Cardiac septum (tissue), 1 donor: ENCODE results near the gene AFF3. TPM values are rescaled to one million over a fixed set of nuclear protein-coding genes. Genes with fewer than 3 reads are reported as not detected.

ENCODE experiments used
- DNase-seq: peaks from one replicate; pipeline ENCODE4 v3.0.0-alpha.2; 2020; ENCODE audit warnings: low spot score
- intact Hi-C: fragments of 100-400 bp; cut with DNase I; formaldehyde crosslinking; loops from one replicate; pipeline ENCODE4 v1.14.0; 2022
- total RNA-seq: library from RNA; stranded (reverse); fragmentation: NEBNext Ultra II Directional; extraction: Animal tissue kit (Norgen Biotek cat#: 25700); gene quantifications from one replicate; pipeline ENCODE4 v1.2.1, GENCODE V29; 2021
- donor health status: DM: no; HTN: no; CAD: no.

The AFF3 gene
- total RNA-seq, 1 donor from 2014 or later = 6.7 TPM

DNA sequence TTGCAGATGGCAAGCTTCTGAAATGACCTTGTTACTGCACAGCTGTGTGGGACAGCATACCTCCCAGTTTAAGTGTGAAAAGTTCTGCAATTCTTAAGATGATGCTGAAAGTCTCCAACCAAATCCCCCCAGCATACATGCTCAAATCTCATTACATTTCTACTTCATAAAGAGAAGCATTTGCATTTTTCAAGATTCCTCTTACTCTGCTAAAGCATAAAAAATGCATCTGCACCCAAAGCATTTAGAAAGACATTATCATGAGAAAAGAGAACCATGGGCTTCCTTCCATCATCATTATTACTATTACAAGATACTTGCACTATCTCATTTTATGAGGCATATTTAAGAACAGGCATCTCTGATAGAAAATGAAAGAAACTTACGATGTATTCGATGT, 415.7 kb downstream of the AFF3 start:
- intact Hi-C loops = loop anchor here (2.0 kb wide), 1 partner anchor 516 kb away; no protein-coding TSS in a partner anchor
- no peak for DNase-seq

DNA sequence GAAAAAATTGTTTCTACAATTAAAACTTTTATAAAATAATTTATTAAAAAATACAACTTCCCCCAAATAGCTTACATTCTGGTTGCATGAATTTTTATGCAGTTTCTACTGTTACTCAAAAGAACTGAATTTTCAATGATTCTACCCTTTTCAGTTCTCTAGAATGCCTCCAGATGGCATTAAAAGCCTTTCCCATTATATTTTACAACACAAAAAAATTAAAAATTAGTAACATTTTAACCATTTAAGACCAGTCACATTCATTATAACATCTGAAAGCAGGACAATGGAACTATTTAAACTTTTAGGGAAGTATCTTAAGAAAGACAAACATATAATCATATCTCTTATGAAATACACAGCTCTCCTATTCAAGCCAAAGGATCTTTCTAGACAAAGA, 416.6 kb downstream of the AFF3 start:
- no peak for DNase-seq

DNA sequence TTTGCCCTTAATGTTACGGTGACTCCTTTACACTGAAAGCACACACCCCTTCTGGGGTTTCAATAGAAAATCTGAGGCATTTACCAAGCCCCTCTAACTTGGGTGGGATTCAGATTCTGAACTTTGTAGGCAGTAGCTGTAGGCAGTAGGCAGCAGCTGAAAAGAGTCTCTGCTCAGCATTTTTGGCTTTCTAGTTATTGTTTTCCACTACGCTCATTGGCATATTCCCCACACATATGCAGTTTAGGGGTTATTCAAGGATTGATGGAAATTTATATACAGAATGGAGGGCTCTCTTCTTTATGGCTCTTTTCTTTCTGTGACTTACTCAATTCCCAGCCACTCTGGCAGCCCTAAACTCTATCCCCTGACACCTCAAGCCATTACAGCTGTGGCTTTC, 419.9 kb downstream of the AFF3 start:
- no peak for DNase-seq
- intact Hi-C loops = no loop called here

More for the DNA sequence above, 416.6 kb downstream of the AFF3 start:
- intact Hi-C loops = loop anchor here (2.0 kb wide), 1 partner anchor 517 kb away; no protein-coding TSS in a partner anchor

DNA sequence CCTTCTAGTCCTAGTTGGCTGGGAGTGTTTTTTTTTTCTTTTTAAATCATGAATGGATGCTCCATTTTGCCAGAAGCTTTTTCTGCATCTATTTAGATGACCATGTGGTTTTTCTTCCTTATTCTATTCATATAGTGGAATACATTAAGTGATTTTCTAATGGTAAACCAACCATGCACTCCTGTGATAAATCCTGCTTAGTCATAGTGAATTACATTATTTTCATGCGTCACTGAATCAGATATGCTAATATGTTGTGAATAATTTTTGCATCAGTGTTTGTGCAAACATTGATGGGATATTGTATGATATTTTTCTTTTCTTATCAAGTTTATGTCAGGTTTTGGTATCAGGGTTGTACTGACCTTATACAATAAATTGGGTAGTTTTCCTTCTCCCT, 423.3 kb downstream of the AFF3 start:
- intact Hi-C loops = no loop called here

DNA sequence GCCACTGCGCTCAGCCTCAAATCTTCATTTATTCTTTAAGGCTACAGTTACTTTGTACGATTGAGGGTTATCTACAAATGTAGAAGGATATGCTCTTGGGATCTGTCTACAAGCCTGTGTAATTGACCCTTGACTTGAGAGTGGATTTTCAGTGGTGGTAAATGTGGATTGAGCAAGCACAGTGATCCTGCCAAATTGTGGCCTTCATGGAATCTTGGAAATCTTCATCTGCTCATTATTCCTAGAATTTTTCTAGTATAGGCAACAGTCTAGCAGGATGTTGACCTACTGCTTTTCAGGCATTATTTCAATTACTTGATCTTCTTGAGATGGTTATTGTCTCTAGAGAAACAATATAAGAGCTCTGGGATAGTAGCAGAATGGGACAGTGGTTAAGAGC, 426.4 kb downstream of the AFF3 start:
- intact Hi-C loops = no loop called here
- DNase-seq = no peak

More for the DNA sequence above, 423.3 kb downstream of the AFF3 start:
- DNase-seq = no peak

DNA sequence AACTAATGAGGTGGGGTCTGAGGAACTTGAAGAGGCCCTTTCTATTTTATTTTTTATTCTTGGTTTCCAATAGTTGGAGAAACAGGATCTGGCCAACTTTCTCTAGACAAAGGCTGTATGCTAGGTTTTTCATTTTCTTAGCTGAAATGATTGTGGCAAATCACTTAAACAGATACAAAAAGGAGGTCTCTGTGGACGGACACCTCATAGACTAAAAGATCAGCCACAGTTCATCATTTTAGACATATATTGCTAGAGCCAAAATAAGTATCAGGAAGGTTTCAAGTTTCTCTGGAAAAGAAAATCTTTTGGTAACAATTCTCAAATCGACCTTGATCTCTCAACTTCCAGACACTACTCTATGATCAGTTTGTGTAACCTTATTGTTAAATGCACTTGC, 428.0 kb downstream of the AFF3 start:
- no peak for DNase-seq
- intact Hi-C loops = no loop called here

DNA sequence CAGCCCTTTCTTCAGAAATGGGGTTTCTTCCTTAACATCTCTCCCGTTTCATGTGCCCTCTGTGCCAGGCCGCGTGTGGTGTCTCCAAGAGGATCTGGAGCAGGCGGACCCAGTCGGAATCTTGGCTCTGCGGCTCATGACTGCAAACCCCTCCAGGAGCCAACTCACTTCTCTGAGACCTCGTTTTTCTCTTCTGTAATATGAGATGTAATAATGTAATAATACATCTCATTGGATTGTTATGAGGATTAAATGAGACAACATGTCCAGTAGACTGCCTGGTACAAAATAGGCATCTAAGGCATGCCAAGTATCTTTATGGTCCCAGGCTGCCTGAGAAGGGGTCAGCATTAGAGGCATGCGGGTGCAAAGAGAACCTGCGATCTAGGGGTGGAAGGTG, 431.2 kb downstream of the AFF3 start:
- DNase-seq = no peak
- intact Hi-C loops = no loop called here

DNA sequence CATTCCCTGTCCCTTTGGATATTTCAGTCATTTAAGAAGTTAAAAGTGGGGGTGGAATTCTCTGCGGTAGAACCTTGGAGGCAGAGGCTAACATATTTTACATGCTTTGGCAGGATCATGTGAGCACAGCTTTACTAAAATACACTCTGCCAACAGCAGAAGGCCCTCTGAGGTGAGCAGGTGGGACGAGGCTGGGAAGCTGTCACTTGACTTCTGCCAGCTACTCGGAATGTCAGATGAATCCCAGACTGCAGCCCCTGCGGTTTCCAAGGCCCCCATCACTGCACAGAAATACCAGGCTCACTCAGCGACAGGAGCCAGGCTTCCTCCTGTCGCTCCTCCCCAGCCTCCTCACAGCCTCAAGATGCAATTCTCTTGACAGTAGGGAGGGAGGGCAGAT, 431.7 kb downstream of the AFF3 start:
- intact Hi-C loops = no loop called here
- no peak for DNase-seq

DNA sequence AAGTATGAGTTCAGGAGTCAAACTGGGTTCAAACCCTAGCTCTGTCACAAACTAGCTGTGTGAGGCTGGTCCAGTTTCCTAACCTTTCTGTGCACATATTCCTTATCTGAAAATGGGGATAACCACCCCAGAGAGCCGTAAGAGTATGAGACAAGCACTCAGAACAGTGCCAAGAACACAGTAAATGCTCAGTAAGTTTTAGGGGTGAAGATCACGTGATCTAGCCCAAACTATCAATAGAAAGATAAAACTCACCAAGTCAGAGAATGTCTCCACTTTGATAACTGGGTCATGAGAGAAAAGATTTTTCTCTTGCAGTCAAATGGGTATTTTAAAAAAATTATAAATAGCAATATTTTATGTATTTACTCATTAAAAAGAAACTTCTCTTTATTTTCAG, 433.2 kb downstream of the AFF3 start:
- intact Hi-C loops = loop anchor here (5.0 kb wide), 1 partner anchor 72 kb away; no protein-coding TSS in a partner anchor
- DNase-seq = no peak

DNA sequence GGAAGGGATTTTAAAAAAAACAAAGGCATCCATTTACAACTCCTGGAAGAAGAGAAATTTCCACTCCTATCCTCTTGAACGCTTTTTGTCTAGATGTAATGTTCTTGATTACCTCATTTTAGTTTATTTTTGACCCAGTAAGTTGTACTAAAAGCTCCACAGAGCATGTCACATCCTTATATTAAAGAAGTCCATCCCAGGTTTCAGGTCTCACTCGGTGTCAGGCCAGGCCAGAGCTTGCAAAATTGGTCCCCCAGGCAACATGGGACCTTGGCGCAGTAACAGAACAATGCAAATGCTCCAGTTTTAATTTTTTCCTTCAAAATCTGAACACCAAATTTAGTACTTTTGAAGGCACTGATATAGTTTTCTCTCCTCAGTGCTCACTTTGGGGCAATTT, 434.2 kb downstream of the AFF3 start:
- DNase-seq = no peak
- intact Hi-C loops = loop anchor here (5.0 kb wide), 1 partner anchor 71 kb away; no protein-coding TSS in a partner anchor

DNA sequence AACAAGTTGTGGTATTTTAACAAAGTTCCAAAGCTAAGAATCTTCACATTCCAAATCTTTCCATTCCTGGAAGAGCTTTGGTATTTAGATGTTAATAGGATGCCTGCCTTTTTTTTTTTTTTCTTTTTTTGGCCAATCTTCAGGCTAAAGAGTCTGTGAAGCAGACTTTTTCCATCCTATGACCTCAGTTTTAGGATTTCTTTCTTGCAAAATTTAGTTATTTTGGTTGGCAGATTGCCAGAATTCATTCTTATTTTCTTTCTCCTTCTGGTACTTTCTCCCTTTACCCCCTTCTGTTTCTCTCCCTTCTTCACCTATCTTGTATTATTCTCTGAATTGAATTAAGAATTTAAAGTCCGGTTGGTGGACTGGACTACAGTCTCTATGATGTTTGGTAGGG, 434.8 kb downstream of the AFF3 start:
- no peak for DNase-seq
- intact Hi-C loops = loop anchor here (5.0 kb wide), 1 partner anchor 70 kb away; no protein-coding TSS in a partner anchor

DNA sequence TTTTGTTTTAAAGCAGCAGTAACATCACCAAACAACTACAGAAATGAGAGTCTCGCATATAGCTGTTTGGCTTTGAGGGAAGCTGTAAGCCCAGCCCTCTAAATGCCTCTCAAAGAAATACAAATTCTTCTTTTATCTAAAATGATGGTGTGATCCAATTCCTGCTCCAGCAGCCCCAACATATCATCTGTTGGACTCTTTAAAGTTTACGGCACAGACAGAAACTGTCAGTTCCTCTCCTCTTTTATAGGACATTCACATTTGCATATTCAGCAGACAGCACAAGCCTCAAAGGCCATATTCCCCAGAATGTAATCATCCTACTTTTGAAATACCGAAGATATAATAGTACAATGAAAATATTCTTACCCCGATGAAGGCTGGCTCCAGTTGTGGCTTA, 435.7 kb downstream of the AFF3 start:
- intact Hi-C loops = loop anchor here (5.0 kb wide), 1 partner anchor 69 kb away; no protein-coding TSS in a partner anchor
- DNase-seq = no peak

DNA sequence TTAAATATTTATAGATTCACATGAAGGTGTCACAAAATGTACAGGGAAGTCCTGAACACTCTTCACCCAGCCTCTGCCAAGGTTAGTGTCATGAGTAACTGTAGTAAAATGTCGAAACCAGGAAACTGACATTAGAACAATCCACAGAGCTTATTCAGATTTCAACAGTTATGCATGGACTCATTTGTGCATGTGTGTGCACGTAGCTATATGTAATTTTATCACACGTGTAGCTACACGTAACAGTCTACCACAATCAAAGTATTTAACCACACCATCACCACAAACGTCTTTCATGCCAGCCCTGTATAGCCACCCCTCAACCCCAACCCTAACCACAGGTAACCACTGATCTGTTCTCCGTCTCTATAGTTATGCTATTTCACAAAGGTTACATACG, 440.9 kb downstream of the AFF3 start:
- no peak for DNase-seq
- intact Hi-C loops = no loop called here

DNA sequence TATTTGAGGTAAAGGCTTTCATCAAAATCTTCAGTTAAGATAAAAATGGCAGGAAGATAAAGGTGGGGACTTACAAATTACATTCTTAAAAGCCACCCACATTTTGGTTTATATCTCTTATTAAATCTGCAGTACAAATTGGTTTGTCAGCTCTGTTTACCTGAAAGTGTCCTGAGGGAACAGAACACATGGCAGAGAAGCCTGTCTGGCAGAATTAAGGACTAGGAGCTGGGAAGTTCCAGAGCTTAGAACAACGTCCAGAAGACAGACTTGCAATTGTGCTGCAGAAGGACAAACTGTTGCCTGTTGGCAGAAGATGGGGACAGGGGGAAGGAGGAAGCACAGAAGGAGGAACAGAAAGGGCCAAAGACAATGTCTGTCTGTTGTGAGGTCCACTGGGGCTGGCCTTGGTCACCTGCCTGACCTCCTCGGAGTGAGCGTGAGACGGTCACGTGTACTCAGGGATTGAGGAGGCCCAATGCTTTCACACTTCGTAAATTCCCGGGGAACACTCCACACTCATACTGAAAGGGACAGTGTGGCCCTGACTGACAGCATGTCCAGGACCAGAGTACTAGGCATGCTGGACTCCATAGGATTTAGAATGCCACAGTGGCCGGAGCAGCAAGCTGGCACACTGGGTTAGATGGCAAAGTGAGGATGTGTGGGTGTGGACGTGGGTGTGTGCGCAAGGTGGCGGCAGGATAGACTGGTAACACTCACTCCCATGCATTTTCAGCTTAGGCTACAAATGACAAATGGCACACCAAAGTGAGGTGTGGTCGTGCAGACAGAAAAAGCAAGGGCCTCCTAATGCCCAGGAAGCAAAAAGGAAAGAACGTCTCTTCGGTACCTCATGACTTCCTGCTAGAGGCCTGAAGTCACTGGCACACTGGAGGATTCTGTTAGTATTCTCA, 441.6 kb downstream of the AFF3 start:
- intact Hi-C loops = no loop called here
- DNase-seq = no peak

DNA sequence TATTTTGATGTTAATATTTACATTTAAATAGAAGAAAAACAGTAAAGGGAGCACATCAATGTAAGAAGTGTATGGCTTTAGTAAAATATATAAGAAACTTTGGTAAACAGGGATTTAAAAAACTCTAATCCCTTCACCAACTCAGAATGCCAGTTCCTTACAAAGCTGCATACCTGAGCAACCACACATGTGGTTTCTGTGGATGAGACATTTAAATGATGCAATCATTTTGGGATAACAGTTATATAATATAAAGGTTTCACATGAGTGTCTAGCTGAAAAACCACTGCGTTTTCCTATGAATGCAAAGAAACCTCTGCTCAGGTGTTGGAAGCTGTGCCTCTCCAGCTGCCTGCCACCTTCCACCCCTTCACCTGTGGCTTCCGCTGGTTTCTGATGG, 443.5 kb downstream of the AFF3 start:
- no peak for DNase-seq
- intact Hi-C loops = loop anchor here (5.0 kb wide), 1 partner anchor 37 kb away; no protein-coding TSS in a partner anchor

DNA sequence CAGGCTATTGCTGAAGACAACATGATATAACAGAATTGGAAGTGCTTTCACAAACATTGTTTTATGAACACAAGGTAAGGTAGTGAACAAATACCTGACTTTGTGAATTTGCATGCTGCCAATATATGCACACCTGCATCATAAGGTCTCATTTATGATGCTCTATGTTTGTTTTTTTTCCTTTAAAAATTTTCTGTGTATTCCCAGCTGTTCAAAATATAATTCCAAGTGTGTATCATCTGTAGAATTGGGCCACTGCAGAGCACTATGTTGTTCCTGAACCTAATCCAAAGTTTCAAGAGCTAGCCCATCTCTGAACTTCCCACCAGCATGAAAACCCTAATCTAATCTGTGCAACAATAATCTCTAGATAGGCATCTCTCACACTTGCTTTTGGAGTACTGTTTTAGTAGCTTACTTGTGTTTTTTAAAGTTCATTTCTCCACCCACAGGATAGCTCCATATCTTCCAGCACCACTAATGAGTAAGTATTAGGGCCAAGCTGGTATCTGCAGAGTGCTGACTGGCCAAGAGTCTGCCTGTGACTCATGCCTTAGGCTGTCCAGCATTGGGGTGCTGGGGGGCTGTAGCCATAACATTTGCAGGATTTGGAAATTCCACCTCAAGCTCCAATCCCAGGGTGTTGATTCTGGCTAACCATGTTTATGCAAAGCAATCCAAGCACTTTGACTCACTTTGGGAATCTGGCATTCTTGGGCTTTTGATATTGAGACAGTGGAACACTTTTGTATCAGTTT, 444.4 kb downstream of the AFF3 start:
- DNase-seq = no peak

DNA sequence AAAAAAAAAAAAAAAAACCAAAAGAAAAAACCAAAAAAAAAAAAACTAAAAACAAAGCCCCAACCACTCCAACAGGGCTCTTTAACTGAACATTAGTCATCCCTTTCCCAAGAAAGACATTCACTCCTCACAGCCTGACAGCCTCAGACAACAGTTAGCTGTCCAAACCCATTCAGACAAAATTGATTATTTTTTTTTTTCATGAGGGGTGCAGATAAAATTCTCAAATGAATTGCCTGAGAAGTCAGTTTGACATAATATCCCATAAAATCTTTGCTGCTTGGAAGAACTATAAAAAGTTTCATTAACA, 446.5 kb downstream of the AFF3 start:
- intact Hi-C loops = loop anchor here (5.0 kb wide), 1 partner anchor 34 kb away; no protein-coding TSS in a partner anchor

More for the DNA sequence above, 444.4 kb downstream of the AFF3 start:
- intact Hi-C loops = loop anchor here (5.0 kb wide), 1 partner anchor 36 kb away; no protein-coding TSS in a partner anchor

DNA sequence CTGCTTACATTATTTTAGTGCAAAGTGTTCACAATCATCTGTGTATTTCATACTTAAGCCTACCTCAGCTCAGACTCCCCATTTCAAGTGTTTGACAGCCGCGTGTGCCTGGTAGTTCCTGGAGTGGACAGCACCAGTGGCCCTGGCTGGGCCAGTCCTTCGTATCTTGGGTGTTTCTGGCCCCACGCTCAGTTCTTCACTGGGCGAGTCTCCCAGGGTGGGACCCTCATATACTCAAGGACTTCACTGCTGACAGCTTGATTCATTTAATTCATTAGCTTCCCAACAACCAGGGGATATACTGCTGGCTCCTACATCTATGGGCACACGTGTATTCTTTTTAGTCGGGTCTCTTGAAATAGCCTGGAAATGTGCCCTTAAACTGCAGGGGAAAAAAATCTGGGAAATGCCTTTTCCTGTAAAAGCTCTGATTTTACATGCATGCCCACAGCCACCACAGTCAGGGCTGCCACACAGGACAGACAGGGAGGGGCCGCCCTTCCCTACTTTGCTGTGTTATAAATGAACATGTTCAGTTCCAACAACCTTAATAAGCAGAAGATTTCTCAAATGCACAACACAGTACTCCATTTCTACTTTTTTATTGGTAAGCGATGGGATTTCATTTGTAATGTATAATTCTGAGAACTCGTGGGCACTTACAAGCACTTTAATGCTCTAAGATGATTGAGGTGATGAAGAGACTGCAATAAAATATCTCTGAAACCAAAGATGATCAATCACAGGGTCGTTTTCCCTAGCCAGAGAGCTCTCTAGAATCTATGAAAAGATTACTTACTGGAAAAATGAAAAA, 447.1 kb downstream of the AFF3 start:
- intact Hi-C loops = loop anchor here (5.0 kb wide), 1 partner anchor 33 kb away; no protein-coding TSS in a partner anchor
- DNase-seq = no peak

More for the DNA sequence above, 446.5 kb downstream of the AFF3 start:
- no peak for DNase-seq

DNA sequence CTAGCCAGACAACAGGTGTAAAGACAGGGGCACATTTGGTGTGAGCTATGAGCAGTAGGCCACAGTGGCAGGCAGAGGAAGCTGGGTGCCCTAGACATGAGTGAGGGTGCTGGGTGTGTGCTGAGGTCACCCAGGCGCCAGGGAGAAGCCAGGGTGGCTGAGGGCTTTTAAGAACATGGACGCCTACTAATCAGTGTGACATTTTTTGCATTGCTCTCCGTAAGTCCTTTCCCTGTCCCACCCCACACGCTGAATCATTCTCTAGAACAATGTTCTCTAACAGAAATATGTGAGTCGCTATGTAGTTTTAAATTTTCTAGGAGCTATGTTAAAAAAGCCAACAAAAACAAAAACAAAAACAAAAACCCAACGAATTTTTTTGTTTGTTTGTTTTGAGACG, 448.1 kb downstream of the AFF3 start:
- DNase-seq = no peak
- intact Hi-C loops = no loop called here
